ENCODE data around the gene RRAD.

Gene RRAD

DNA sequence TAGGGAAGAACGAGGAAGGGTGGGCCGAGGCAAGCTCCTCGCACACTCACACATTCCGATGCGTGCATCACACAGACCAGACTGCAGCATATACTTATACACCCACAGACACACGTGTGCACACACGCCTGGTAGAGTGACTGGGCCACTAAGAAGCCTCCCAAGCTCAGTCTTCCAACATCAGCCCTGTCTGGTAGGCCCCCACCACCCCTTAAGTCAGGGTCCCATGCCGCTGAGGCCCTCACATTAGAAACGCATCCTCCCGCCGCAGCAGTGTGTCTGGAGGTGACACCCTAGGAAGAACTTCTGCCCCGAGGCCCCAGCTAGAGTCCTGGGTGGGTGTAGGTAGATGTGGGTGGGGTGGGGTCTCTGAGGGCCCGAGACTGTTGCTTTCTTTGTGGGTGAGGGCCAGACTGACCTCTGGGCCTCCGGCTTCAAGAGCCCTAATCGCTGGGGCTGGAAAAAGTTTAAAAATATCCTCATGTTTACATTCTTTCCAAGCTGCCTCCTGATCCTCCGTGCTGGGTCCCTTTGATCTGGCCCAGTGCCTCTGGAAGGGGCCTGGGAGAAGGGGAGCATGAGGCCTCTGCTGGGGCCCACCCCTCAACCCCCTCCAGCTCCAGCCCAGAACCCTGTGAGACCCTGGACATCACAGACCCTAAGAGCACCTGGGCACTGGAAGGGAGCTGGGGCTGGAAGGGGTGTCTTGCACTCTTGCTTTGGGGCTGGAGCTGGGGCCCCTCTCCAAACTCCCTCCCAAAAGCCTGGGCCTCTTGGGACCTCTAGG lies 20.3 kb downstream of the RRAD start:
- DNase-seq (ENCODE audit: low spot score), result no peak
- in situ Hi-C loops (cut with MboI; ENCODE audit: low pct_unique_long_range_greater_than_20kb, low sequenced_read_pairs, unreplicated experiment), result no loop called here
- TF ChIP-seq, protein P1, sequence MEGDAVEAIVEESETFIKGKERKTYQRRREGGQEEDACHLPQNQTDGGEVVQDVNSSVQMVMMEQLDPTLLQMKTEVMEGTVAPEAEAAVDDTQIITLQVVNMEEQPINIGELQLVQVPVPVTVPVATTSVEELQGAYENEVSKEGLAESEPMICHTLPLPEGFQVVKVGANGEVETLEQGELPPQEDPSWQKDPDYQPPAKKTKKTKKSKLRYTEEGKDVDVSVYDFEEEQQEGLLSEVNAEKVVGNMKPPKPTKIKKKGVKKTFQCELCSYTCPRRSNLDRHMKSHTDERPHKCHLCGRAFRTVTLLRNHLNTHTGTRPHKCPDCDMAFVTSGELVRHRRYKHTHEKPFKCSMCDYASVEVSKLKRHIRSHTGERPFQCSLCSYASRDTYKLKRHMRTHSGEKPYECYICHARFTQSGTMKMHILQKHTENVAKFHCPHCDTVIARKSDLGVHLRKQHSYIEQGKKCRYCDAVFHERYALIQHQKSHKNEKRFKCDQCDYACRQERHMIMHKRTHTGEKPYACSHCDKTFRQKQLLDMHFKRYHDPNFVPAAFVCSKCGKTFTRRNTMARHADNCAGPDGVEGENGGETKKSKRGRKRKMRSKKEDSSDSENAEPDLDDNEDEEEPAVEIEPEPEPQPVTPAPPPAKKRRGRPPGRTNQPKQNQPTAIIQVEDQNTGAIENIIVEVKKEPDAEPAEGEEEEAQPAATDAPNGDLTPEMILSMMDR (IDR thresholded peaks at IDR 0.05; ENCODE audit: extremely low read depth, insufficient read depth, missing control alignments), result no peak

DNA sequence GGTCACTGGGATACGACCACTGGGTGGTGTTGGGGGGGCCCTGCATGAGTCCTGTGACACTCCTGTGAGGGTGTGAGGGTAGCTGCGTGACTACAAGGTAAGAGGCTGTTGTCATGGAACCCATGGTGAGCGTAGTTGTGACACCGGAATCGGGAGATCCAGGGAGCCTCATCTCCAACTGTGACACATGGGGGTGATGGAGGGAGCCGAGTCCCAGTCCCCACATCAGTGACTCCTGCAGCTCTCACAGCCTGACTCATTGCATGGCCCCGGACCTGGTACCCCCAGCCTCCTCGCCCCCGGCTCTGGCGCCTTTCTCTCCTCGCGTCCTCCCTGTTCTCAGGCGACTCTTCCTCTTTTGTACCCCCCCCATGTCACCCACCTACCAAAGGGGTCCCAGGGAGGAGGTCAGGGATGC lies 20.9 kb downstream of the RRAD start:
- in situ Hi-C loops (cut with MboI; ENCODE audit: low pct_unique_long_range_greater_than_20kb, low sequenced_read_pairs, unreplicated experiment), result no loop called here
- TF ChIP-seq, protein P1 (IDR thresholded peaks at IDR 0.05; ENCODE audit: extremely low read depth, insufficient read depth, missing control alignments), result no peak
- no peak for DNase-seq (ENCODE audit: low spot score)

DNA sequence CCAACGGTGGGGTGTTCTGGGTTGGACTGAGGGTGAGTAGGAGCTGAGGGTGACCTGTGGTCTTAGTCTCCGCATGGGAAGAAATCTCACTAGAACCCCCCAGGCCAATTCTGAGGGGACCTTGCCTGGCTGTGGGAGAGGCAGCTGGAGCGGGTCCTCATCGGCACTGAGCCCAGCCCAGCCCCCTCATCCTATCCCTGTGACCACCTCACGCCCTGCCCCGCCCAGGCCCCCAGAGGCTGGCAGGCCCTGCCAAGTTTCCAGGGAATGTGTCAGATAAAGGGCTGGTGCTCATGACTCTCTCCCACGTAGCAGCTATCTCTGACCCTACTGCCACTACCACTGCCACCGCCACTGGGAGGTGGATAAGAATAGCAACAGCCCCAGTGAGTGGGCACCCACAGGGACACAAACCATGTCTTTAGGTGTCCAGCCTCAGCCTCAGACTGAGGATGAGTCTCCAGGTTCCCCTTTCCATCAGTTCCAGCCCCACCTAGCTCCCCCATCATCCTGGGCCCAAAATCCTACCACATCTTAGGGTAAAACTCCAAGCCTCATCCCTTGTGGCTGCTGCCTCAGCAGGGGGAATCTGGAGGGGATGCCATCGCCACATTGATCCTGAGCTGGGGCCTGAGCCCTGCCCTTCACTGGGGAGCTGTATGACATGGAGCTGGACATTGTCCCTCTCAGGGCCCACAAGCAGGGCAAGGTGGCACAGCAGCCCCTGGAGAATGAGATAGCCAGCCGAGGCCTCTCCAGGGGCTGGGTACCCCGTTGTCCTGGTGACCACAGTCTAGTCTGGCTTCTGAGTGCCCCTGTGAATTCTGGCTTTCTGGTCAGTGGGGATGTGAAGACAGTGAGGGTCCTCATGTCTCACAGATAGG lies 21.5 kb downstream of the RRAD start:
- in situ Hi-C loops (cut with MboI; ENCODE audit: low pct_unique_long_range_greater_than_20kb, low sequenced_read_pairs, unreplicated experiment), result no loop called here
- TF ChIP-seq, protein P1 (IDR thresholded peaks at IDR 0.05; ENCODE audit: extremely low read depth, insufficient read depth, missing control alignments), result no peak
- DNase-seq (ENCODE audit: low spot score), result no peak

DNA sequence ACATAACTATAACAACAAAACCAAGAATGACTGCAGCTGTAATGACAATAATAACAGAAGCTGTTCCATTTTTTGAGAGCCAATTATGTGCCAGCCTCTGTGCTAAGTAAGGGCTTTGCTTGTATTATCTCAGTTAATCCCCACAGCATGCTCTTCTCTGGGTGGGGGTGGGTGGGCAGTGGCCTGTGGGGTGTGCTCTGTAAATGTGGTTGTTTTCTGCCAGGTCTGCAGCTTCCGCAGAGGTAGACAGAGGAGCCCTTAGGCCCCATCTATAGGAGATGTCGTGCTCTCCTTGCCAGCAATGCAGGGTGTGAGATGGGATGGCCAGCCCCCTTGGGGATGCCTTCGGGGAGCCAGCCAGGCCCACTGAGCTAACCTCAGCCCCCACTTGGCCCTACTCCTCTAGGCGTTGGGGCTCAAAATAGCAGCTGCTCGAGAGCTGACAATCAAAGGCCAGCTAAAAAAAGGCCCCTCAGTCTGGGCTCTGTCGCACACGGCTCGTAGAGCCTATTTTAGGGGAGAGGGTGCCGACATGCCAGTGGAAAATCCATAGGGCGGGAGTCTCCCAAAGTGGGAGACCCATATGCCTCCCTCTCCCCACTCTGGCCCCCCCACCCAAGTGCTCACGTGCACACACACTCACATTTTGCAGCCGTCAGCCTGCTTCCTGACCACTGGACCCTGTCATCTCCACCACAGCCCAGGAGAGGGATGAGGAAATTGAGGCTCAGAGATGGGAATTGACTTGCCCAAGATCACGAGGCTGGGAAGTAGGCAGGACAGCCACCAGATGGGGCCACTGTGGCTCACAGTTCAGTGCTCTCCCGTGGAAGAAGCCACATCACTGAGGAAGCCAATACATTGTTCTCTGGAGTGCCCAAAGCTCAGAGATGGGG lies 22.4 kb downstream of the RRAD start:
- DNase-seq (ENCODE audit: low spot score), result no peak
- TF ChIP-seq, protein P1 (IDR thresholded peaks at IDR 0.05; ENCODE audit: extremely low read depth, insufficient read depth, missing control alignments), result no peak
- in situ Hi-C loops (cut with MboI; ENCODE audit: low pct_unique_long_range_greater_than_20kb, low sequenced_read_pairs, unreplicated experiment), result no loop called here

DNA sequence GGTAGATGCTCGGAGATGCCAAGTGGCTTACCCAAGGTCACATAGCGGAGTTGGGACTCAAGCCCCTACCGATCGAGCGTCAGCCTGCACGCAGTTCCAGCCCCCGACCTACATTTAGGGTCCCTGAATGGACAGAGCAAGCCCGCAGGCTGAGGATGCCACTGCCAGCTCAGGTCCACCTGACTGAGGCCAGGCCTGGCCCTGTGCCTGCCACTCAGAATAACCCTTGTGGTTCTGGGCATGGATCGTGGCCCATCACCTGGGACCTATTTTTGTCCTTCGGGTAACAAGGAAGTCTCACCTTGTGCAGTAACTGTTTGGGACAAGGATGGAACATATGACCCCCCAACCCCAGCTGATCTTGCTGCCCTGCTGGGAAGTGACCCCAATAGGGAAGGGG lies 23.7 kb downstream of the RRAD start:
- no peak for DNase-seq (ENCODE audit: low spot score)
- TF ChIP-seq, protein P1 (IDR thresholded peaks at IDR 0.05; ENCODE audit: extremely low read depth, insufficient read depth, missing control alignments), result no peak
- in situ Hi-C loops (cut with MboI; ENCODE audit: low pct_unique_long_range_greater_than_20kb, low sequenced_read_pairs, unreplicated experiment), result no loop called here
